SH-SY5Y (cell line): Measurements from ENCODE around the gene CCDC136.

ENCODE experiments used
- GATA2 ChIP-seq: IDR thresholded peaks from 2 replicates; pipeline ENCODE4 v1.6.1; 2011; ENCODE audit warnings: mild to moderate bottlenecking, low read depth, low read length
- GATA3 ChIP-seq: IDR thresholded peaks from 2 replicates; pipeline ENCODE4 v1.6.1; 2011; ENCODE audit warnings: low read depth, mild to moderate bottlenecking, low read length, moderate library complexity

CCDC136 gene

GRCh38 chr7:128805225-128805624 is 13.5 kb downstream of the CCDC136 start:
- TF ChIP-seq GATA3 (no peak), GATA2 (no peak)

GRCh38 chr7:128807191-128807590 is 15.4 kb downstream of the CCDC136 start:
- TF ChIP-seq GATA3 (no peak), GATA2 (no peak)

- no peak for TF ChIP-seq GATA2
- no peak for TF ChIP-seq GATA3
Measured at GRCh38 chr7:128809363-128809762, 17.6 kb downstream of the CCDC136 start.

- TF ChIP-seq GATA2: no peak
- TF ChIP-seq GATA3: no peak
Measured at GRCh38 chr7:128810473-128810872, 18.7 kb downstream of the CCDC136 start.

- TF ChIP-seq GATA2 (no peak), GATA3 (no peak)
Measured at GRCh38 chr7:128810997-128811396, 19.2 kb downstream of the CCDC136 start.

GRCh38 chr7:128811631-128812430 is 20.1 kb downstream of the CCDC136 start:
- TF ChIP-seq GATA3 (no peak), GATA2 (no peak)

GRCh38 chr7:128812514-128813168 is 20.9 kb downstream of the CCDC136 start:
- TF ChIP-seq GATA2 (no peak), GATA3 (no peak)

- TF ChIP-seq GATA3 (no peak), GATA2 (no peak)
Measured at GRCh38 chr7:128814499-128814898, 22.7 kb downstream of the CCDC136 start.

GRCh38 chr7:128815289-128815942 is 23.6 kb downstream of the CCDC136 start:
- TF ChIP-seq GATA2 (no peak), GATA3 (no peak)

- TF ChIP-seq GATA3 (no peak), GATA2 (no peak)
Measured at GRCh38 chr7:128818694-128819093, 26.9 kb downstream of the CCDC136 start.

GRCh38 chr7:128821724-128822123 is 30.0 kb downstream of the CCDC136 start:
- no peak for TF ChIP-seq GATA3

GRCh38 chr7:128826512-128826911 is 34.7 kb downstream of the CCDC136 start:
- TF ChIP-seq GATA2 (no peak), GATA3 (no peak)

GRCh38 chr7:128826916-128827247 is 35.1 kb downstream of the CCDC136 start:
- no peak for TF ChIP-seq GATA3
- TF ChIP-seq GATA2: no peak

- TF ChIP-seq GATA2 (no peak), GATA3 (no peak)
Measured at GRCh38 chr7:128827248-128827958, 35.6 kb downstream of the CCDC136 start.
